Measurements from ENCODE around the gene PAMR1.

GRCh38 chr11:35529971-35530495 lies 4.6 kb upstream of the PAMR1 start:
- TF ChIP-seq CTCF (conservative IDR thresholded peaks at IDR 0.05) (no peak), EZH2 (IDR thresholded peaks at IDR 0.05; ENCODE audit: low read depth) (no peak)
